ENCODE measurements around the gene TRIM52. TPM values are rescaled to one million over a fixed set of nuclear protein-coding genes. Genes with fewer than 3 reads are reported as not detected.

The TRIM52 gene
- total and polyA plus RNA-seq, 2 of the 4 experiments (the other 2 are of a cell fraction) = 2.3 to 6.9 TPM

DNA sequence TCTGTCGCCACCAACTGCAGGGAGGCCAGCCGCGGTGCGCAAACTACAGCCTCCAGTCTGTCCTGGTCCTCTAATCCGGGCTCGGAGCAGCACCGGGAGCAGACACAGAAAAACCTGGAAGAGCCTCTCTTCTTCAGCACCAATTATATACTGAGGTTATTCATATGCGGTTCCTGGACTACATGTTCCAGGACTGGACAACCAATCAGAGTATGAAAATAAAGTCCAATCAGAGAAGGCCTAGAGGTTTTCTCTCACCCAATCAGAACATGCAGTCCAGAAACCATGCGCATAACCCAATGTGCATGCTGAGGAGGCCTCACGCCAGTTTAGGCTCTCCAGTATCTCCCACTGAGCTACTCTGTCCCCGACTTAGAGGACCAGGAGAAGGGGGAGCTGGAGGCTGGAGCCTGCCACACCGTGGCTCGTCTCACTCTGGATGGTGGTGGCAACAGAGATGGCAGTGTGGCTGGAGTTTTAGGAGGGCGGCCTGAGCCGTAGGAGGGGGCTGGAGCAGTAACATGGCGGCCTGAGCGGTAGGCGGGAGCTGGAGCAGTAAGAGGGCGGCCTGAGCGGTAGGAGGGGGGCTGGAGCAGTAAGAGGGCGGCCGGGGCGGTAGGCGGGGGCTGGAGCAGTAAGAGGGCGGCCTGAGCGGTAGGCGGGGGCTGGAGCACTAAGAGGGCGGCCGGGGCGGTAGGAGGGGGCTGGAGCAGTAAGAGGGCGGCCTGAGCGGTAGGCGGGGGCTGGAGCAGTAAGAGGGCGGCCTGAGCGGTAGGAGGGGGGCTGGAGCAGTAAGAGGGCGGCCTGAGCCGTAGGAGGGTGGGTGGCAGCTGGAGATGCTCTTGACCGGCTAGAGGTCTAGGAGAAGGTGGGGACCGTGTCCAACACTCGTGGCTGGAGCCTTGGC lies 20.4 kb upstream of the TRIM52 start:
- H2AFZ ChIP-seq (replicated peaks; ENCODE audit: low read length, poor library complexity) = no peak overlapping the region
- CTCF ChIA-PET = no interaction called here
- TF ChIP-seq SMC3 (IDR thresholded peaks at IDR 0.05; ENCODE audit: low read depth, low read length) = no peak
- TF ChIP-seq, protein P1, sequence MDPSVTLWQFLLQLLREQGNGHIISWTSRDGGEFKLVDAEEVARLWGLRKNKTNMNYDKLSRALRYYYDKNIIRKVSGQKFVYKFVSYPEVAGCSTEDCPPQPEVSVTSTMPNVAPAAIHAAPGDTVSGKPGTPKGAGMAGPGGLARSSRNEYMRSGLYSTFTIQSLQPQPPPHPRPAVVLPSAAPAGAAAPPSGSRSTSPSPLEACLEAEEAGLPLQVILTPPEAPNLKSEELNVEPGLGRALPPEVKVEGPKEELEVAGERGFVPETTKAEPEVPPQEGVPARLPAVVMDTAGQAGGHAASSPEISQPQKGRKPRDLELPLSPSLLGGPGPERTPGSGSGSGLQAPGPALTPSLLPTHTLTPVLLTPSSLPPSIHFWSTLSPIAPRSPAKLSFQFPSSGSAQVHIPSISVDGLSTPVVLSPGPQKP (IDR thresholded peaks at IDR 0.05; ENCODE audit: borderline replicate concordance, low read depth, low read length) = no peak
- TF ChIP-seq, protein P2, sequence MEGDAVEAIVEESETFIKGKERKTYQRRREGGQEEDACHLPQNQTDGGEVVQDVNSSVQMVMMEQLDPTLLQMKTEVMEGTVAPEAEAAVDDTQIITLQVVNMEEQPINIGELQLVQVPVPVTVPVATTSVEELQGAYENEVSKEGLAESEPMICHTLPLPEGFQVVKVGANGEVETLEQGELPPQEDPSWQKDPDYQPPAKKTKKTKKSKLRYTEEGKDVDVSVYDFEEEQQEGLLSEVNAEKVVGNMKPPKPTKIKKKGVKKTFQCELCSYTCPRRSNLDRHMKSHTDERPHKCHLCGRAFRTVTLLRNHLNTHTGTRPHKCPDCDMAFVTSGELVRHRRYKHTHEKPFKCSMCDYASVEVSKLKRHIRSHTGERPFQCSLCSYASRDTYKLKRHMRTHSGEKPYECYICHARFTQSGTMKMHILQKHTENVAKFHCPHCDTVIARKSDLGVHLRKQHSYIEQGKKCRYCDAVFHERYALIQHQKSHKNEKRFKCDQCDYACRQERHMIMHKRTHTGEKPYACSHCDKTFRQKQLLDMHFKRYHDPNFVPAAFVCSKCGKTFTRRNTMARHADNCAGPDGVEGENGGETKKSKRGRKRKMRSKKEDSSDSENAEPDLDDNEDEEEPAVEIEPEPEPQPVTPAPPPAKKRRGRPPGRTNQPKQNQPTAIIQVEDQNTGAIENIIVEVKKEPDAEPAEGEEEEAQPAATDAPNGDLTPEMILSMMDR (conservative IDR thresholded peaks at IDR 0.05; ENCODE audit: low read depth, low read length) = no peak
- no peak for TF ChIP-seq POLR2A (IDR thresholded peaks at IDR 0.05; ENCODE audit: low read depth, low read length)
- no peak for TF ChIP-seq CHD1 (IDR thresholded peaks at IDR 0.05; ENCODE audit: low read depth, low read length)
- TF ChIP-seq NFE2L2 (IDR thresholded peaks at IDR 0.05; ENCODE audit: low read depth, low read length) = no peak
- TF ChIP-seq, protein P3, sequence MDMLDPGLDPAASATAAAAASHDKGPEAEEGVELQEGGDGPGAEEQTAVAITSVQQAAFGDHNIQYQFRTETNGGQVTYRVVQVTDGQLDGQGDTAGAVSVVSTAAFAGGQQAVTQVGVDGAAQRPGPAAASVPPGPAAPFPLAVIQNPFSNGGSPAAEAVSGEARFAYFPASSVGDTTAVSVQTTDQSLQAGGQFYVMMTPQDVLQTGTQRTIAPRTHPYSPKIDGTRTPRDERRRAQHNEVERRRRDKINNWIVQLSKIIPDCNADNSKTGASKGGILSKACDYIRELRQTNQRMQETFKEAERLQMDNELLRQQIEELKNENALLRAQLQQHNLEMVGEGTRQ (IDR thresholded peaks at IDR 0.05; ENCODE audit: low read depth, low read length) = no peak
- no peak for TF ChIP-seq FOS (IDR thresholded peaks at IDR 0.05; ENCODE audit: low read depth, low read length)
- TF ChIP-seq CEBPB (IDR thresholded peaks at IDR 0.05; ENCODE audit: low read depth, low read length) = no peak
- TF ChIP-seq MAZ (IDR thresholded peaks at IDR 0.05; ENCODE audit: borderline replicate concordance, low read depth, low read length) = no peak
- no peak for TF ChIP-seq RFX5 (IDR thresholded peaks at IDR 0.05; ENCODE audit: low read depth, low read length)
- no peak for TF ChIP-seq BHLHE40 (IDR thresholded peaks at IDR 0.05; ENCODE audit: low read depth, low read length)
- TF ChIP-seq RCOR1 (IDR thresholded peaks at IDR 0.05; ENCODE audit: insufficient replicate concordance, low read length) = no peak
- TF ChIP-seq MAFK (IDR thresholded peaks at IDR 0.05; ENCODE audit: low read depth, low read length) = no peak
- TF ChIP-seq MXI1 (IDR thresholded peaks at IDR 0.05; ENCODE audit: borderline replicate concordance, low read depth, low read length) = no peak

More for the DNA sequence above, 20.4 kb upstream of the TRIM52 start:
- no peak overlapping the region for H3K23ac ChIP-seq (ENCODE audit: low read depth, low read length)
- H3K36me3 ChIP-seq (ENCODE audit: control insufficient read depth, insufficient read depth, low read length) = no peaks in the 10 kb centered on the region
- no peak overlapping the region for H2BK120ac ChIP-seq (ENCODE audit: low read depth, low read length)
- H2BK5ac ChIP-seq (ENCODE audit: low read depth, low read length, poor library complexity, severe bottlenecking) = no peak overlapping the region
- no peak for ATAC-seq (ENCODE audit: low read depth)
- no peak for DNase-seq
- H3K4ac ChIP-seq (ENCODE audit: low read depth, low read length) = no peak overlapping the region
- POLR2A ChIA-PET (ENCODE audit: unreplicated experiment) = no interaction called here
- H2AK9ac ChIP-seq (replicated peaks; ENCODE audit: low read depth, low read length, poor library complexity) = no peak overlapping the region
- no peak overlapping the region for H3K14ac ChIP-seq (replicated peaks; ENCODE audit: low read depth, low read length)
- no peak overlapping the region for H3K4me3 ChIP-seq (ENCODE audit: insufficient read depth, low read depth, low read length)
- no peak overlapping the region for H2AK5ac ChIP-seq (ENCODE audit: low read depth, low read length)
- H4K20me1 ChIP-seq (ENCODE audit: insufficient read depth, low read length) = no peaks in the 10 kb centered on the region
- H3K18ac ChIP-seq (ENCODE audit: low read depth, low read length) = no peak overlapping the region
- no peaks in the 10 kb centered on the region for H3K9me3 ChIP-seq (ENCODE audit: control insufficient read depth, insufficient read depth, low read length)
- no peaks in the 10 kb centered on the region for H3K79me1 ChIP-seq (ENCODE audit: low read depth in 1 of 2, low read length in 2 of 2)
- dilution Hi-C loops (cut with HindIII; ENCODE audit: low sequenced_read_pairs, unreplicated experiment) (no loop called here), in situ Hi-C loops (cut with MboI; ENCODE audit: low sequenced_read_pairs) (no loop called here), intact Hi-C loops (cut with micrococcal nuclease) (no loop called here)
- BruUV-seq (replicated peaks) = no TSS peak
- H3K56ac ChIP-seq (ENCODE audit: extremely low read depth, insufficient read depth, low read length) = no peak overlapping the region
- no peaks in the 10 kb centered on the region for H3K27me3 ChIP-seq (ENCODE audit: control insufficient read depth, insufficient read depth, low read length)
- H4K91ac ChIP-seq (ENCODE audit: insufficient read depth, low read depth, low read length) = no peak overlapping the region
- H4K8ac ChIP-seq (ENCODE audit: low read depth in 2 of 2, low read length in 2 of 2) = no peak overlapping the region
- H2BK15ac ChIP-seq (ENCODE audit: low read depth, low read length) = no peak overlapping the region
- H3K4me1 ChIP-seq (ENCODE audit: control insufficient read depth, insufficient read depth, low read length) = no peaks in the 10 kb centered on the region
- H3K4me2 ChIP-seq (ENCODE audit: low read depth, low read length) = no peak overlapping the region
- no peak overlapping the region for H4K5ac ChIP-seq (ENCODE audit: low read depth, low read length)
- H3K9me1 ChIP-seq (ENCODE audit: insufficient read depth, low read length) = no peaks in the 10 kb centered on the region
- H3K9ac ChIP-seq (ENCODE audit: low read depth, low read length) = no peak overlapping the region
- WGBS, 2 experiments (ENCODE audit: extremely low coverage in 2 of 2, insufficient read length in 1 of 2) = 92% methylated on average over 15 of the region's 40 CpGs; no CpG with 5 or more reads in 1 of the 2 experiments
- H3K27ac ChIP-seq (ENCODE audit: insufficient read depth, low read length) = no peak overlapping the region
- H2BK20ac ChIP-seq (ENCODE audit: low read depth, low read length) = no peak overlapping the region

All from IMR-90 (cell line).